DMS53 treated with DMSO at 0.1 percent for 48 hours (cell line): ENCODE data around the gene SGSM2.
A peak's percentile ranks its signal among the peaks of the same experiment; 100 is the strongest.
"Not testable (repeated sequence)": the region's sequence is repeated elsewhere in the genome, so short reads cannot be mapped to it uniquely, and the experiment has no call there.

ENCODE experiments used
- DNase-seq: peaks from one replicate; lab custom pipeline; 2025; ENCODE audit not compliant: unreplicated experiment; lab: John Stamatoyannopoulos, UW

The SGSM2 gene

GRCh38 chr17:2336852-2337543, at the start of gene SGSM2:
Gene SGSM2 (plus strand): TSS chr17:2337501. CDS start chr17:2337689, 188 bp downstream.
- DNase-seq, result no peak

- DNase-seq, result no peak
These were observed 47.3 kb upstream of the SGSM2 start for GRCh38 chr17:2289878-2290478.

- no peak for DNase-seq
These were observed 45.2 kb upstream of the SGSM2 start for GRCh38 chr17:2292100-2292499.

GRCh38 chr17:2295575-2295974, 41.7 kb upstream of the SGSM2 start:
- no peak for DNase-seq

GRCh38 chr17:2297023-2297422, 40.3 kb upstream of the SGSM2 start:
- DNase-seq, result no peak

- no peak for DNase-seq
These were observed 38.2 kb upstream of the SGSM2 start for GRCh38 chr17:2299136-2299535.

GRCh38 chr17:2299756-2300155, 37.5 kb upstream of the SGSM2 start:
- DNase-seq, result no peak

GRCh38 chr17:2302778-2303203, 34.5 kb upstream of the SGSM2 start:
- DNase-seq, result no peak

- peak; percentile 60 for DNase-seq
These were observed 33.8 kb upstream of the SGSM2 start, which contains the start of the genes SMG6 and SRR for GRCh38 chr17:2303204-2304188. Gene SMG6 (minus strand): TSS chr17:2303785. CDS start chr17:2303720, 65 bp downstream. Gene SRR (plus strand): TSS chr17:2303950. CDS start chr17:2315561, 11,611 bp downstream.

- no peak for DNase-seq
These were observed 32.4 kb upstream of the SGSM2 start for GRCh38 chr17:2304931-2305330.

GRCh38 chr17:2309338-2310154, 27.8 kb upstream of the SGSM2 start:
- no peak for DNase-seq

- DNase-seq, result no peak
These were observed 24.6 kb upstream of the SGSM2 start for GRCh38 chr17:2312736-2313135.

- not testable (repeated sequence) for DNase-seq
These were observed 20.4 kb upstream of the SGSM2 start for GRCh38 chr17:2316916-2317205.

- DNase-seq, result no peak
These were observed 19.5 kb upstream of the SGSM2 start for GRCh38 chr17:2317796-2318195.

- DNase-seq, result no peak
These were observed 18.2 kb upstream of the SGSM2 start for GRCh38 chr17:2319051-2319450.

- DNase-seq, result no peak
These were observed 15.9 kb upstream of the SGSM2 start for GRCh38 chr17:2321399-2321798.

- no peak for DNase-seq
These were observed 13.5 kb upstream of the SGSM2 start for GRCh38 chr17:2323629-2324314.

- DNase-seq, result no peak
These were observed 6.0 kb upstream of the SGSM2 start for GRCh38 chr17:2331303-2331702.

GRCh38 chr17:2335726-2336214, 1.5 kb upstream of the SGSM2 start:
- DNase-seq, result no peak
